MM.1S (cell line): ENCODE data around the gene GDF11.

Source experiments
- DNase-seq: peaks from one replicate; pipeline ENCODE4 v3.0.0-alpha.2; 2015
- H2AFZ ChIP-seq: fragments of 300-600 bp; sonication (generic); 2 replicates; pipeline ENCODE4 v1.6.0; 2016; ENCODE audit warnings: antibody characterized with exemption, low read length
- H3F3A ChIP-seq: fragments of 300-600 bp; sonication (generic); 2 replicates; pipeline ENCODE4 v1.6.1; 2016; ENCODE audit warnings: mild to moderate bottlenecking, antibody characterized with exemption, low read length, moderate library complexity, mixed read lengths; ENCODE audit not compliant: insufficient read depth
- H3K27ac ChIP-seq: fragments of 300-600 bp; sonication (generic); 2 replicates; pipeline ENCODE4 v1.5.1; 2016; ENCODE audit warnings: mild to moderate bottlenecking, low read length
- H3K27me3 ChIP-seq: fragments of 300-600 bp; sonication (generic); replicated peaks from 2 replicates; pipeline ENCODE4 v1.6.0; 2016; ENCODE audit warnings: low read length; ENCODE audit not compliant: insufficient read depth
- H3K36me3 ChIP-seq: fragments of 300-600 bp; sonication (generic); replicated peaks from 2 replicates; pipeline ENCODE4 v1.6.1; 2016; ENCODE audit warnings: mild to moderate bottlenecking, low read length, mixed read lengths; ENCODE audit not compliant: insufficient read depth
- H3K4me1 ChIP-seq: fragments of 300-600 bp; sonication (generic); 2 replicates; pipeline ENCODE4 v1.6.1; 2016; ENCODE audit warnings: low read length, mixed read lengths
- H3K4me2 ChIP-seq: fragments of 300-600 bp; sonication (generic); 2 replicates; pipeline ENCODE4 v1.6.0; 2016; ENCODE audit warnings: low read depth, low read length
- H3K4me3 ChIP-seq: fragments of 300-600 bp; sonication (generic); 2 replicates; pipeline ENCODE4 v1.5.1; 2016; ENCODE audit warnings: low read length, mixed read lengths
- H3K79me2 ChIP-seq: fragments of 300-600 bp; sonication (generic); 2 replicates; pipeline ENCODE4 v1.6.1; 2016; ENCODE audit warnings: mixed run types, low read length, mixed read lengths
- H3K9ac ChIP-seq: fragments of 300-600 bp; sonication (generic); 2 replicates; pipeline ENCODE4 v1.6.1; 2016; ENCODE audit warnings: low read length, mixed read lengths
- H3K9me2 ChIP-seq: fragments of 300-600 bp; sonication (generic); replicated peaks from 2 replicates; pipeline ENCODE4 v1.6.1; 2016; ENCODE audit warnings: mild to moderate bottlenecking, low read length, mixed read lengths; ENCODE audit not compliant: insufficient read depth
- H3K9me3 ChIP-seq: fragments of 300-600 bp; sonication (generic); replicated peaks from 2 replicates; pipeline ENCODE4 v1.6.1; 2016; ENCODE audit warnings: mild to moderate bottlenecking, low read length, mixed read lengths; ENCODE audit not compliant: insufficient read depth
- H4K20me1 ChIP-seq: fragments of 300-600 bp; sonication (generic); 2 replicates; pipeline ENCODE4 v1.6.1; 2016; ENCODE audit warnings: mild to moderate bottlenecking, low read length, moderate library complexity, mixed read lengths; ENCODE audit not compliant: insufficient read depth
- EZH2 ChIP-seq: fragments of 300-600 bp; sonication (generic); optimal IDR thresholded peaks from 2 replicates; pipeline ENCODE3; 2017; ENCODE audit warnings: low read depth, mild to moderate bottlenecking, antibody characterized with exemption, low read length, mixed read lengths
- EZH2phosphoT487 ChIP-seq: fragments of 300-600 bp; sonication (generic); IDR thresholded peaks from 2 replicates; pipeline ENCODE4 v1.6.1; 2018; ENCODE audit warnings: antibody characterized with exemption, low read length
- TF ChIP-seq, protein P1 (sequence below): fragments of 300-600 bp; sonication (generic); IDR thresholded peaks from 2 replicates; pipeline ENCODE4 v1.5.1; 2016; ENCODE audit warnings: antibody characterized with exemption, low read length, mixed read lengths

Gene GDF11

DNA sequence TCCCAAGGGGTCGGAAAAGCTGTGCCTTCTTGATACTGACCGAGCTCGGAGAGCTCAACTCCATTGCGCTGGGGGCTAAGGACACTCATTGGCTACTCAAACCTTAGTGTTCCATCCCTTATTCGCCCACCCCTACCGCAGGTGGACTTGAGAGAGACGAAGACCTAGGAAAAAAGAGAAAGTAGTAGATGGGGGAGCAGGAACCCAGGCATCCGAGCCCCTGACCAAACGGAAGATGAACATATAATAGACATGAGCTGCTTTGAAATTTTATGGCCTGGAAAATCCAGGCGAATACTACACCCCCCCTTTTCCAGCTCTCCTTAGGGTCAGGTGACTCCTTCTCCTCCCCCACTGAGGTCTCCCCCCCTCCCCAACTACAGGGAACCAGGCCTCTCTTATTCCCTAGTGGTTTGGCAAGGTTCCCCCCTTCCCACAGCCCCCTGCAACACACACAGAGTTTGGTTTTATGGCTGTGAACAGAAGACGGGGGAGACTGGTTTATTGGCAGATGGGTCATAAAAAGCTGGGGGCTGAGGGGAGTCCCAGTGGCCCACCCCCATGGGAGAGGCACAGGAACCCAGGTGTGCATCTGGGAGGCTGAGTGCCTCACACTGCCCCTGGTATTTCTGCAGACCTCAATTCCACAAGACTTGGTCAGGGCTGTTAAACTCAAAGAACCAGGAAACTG is 1.6 kb downstream of the GDF11 start:
- Histone ChIP-seq H3K27me3 (0 out of 2 replicates have a peak, but pooled peaks cover 4% of the 10 kb centered on the region), H3K9ac (peak overlapping the region; percentile 48; the same call in 1 of the 2 replicates), H3F3A (no peaks in the 10 kb centered on the region; the same call in none of the 2 replicates), H3K4me3 (peak overlapping the region; percentile 90), H3K79me2 (no peaks in the 10 kb centered on the region), H3K9me3 (no peaks in the 10 kb centered on the region), H3K4me1 (peaks cover 6% of the 10 kb centered on the region; the same call in 1 of the 2 replicates), H3K27ac (no peak overlapping the region), H2AFZ (peak overlapping the region; percentile 94; the same call in 1 of the 2 replicates), H3K36me3 (no peaks in the 10 kb centered on the region), H4K20me1 (no peaks in the 10 kb centered on the region), H3K9me2 (no peaks in the 10 kb centered on the region), H3K4me2 (peak overlapping the region; percentile 98)
- TF ChIP-seq, protein P1, sequence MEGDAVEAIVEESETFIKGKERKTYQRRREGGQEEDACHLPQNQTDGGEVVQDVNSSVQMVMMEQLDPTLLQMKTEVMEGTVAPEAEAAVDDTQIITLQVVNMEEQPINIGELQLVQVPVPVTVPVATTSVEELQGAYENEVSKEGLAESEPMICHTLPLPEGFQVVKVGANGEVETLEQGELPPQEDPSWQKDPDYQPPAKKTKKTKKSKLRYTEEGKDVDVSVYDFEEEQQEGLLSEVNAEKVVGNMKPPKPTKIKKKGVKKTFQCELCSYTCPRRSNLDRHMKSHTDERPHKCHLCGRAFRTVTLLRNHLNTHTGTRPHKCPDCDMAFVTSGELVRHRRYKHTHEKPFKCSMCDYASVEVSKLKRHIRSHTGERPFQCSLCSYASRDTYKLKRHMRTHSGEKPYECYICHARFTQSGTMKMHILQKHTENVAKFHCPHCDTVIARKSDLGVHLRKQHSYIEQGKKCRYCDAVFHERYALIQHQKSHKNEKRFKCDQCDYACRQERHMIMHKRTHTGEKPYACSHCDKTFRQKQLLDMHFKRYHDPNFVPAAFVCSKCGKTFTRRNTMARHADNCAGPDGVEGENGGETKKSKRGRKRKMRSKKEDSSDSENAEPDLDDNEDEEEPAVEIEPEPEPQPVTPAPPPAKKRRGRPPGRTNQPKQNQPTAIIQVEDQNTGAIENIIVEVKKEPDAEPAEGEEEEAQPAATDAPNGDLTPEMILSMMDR, result no peak
- no peak for TF ChIP-seq EZH2
- TF ChIP-seq EZH2phosphoT487, result no peak
- DNase-seq, result no peak

DNA sequence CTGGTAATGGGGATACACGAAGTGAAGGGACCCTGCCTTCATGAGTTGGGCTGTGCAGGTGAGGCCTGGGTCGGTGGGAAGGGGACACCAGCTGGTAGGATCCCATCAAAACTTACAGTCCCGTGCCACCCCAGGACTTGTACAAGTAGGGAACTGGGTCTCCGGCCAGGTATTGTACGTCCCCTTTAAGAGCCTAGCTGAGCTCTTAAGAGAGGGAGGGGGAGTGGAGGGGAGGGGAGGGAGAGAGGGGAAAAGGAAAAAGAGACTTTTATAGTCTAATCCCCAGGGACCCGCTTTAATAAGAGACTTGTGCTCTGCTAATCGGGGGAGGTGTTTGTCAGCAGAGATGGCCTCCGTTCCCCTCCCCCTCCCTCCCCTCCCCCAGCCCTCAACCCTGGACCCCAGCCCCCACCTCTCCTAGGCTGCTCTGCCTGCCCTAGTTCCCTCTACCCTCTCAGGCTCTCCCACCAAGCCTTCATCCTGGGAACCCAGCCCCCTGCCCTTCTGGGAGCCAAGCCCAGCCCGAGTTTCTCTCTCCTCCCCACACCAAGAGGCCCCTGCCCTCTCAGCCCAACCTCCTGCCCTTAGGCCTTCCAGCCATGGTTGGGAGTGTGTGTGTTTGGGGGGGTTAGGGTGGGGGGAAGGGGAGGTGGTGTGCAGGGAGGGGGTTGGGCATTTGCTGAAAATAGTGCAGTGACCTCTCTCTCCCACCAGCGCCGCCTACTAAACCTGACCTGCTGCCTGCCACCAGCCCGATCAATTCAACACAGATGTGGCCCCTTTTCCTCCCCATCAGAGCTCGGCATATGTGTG is 2.6 kb downstream of the GDF11 start:
- Histone ChIP-seq H3K27me3 (0 out of 2 replicates have a peak, but pooled peaks cover 4% of the 10 kb centered on the region), H3F3A (no peaks in the 10 kb centered on the region; the same call in none of the 2 replicates), H4K20me1 (no peaks in the 10 kb centered on the region), H3K27ac (no peak overlapping the region), H3K4me2 (no peak overlapping the region), H3K4me3 (no peak overlapping the region), H3K9ac (no peak overlapping the region), H3K36me3 (no peaks in the 10 kb centered on the region), H2AFZ (no peak overlapping the region), H3K4me1 (peaks cover 6% of the 10 kb centered on the region; the same call in 1 of the 2 replicates), H3K9me3 (no peaks in the 10 kb centered on the region), H3K9me2 (no peaks in the 10 kb centered on the region), H3K79me2 (no peaks in the 10 kb centered on the region)
- TF ChIP-seq EZH2phosphoT487 (no peak), EZH2 (no peak)
- TF ChIP-seq, protein P1, result no peak
- no peak for DNase-seq

DNA sequence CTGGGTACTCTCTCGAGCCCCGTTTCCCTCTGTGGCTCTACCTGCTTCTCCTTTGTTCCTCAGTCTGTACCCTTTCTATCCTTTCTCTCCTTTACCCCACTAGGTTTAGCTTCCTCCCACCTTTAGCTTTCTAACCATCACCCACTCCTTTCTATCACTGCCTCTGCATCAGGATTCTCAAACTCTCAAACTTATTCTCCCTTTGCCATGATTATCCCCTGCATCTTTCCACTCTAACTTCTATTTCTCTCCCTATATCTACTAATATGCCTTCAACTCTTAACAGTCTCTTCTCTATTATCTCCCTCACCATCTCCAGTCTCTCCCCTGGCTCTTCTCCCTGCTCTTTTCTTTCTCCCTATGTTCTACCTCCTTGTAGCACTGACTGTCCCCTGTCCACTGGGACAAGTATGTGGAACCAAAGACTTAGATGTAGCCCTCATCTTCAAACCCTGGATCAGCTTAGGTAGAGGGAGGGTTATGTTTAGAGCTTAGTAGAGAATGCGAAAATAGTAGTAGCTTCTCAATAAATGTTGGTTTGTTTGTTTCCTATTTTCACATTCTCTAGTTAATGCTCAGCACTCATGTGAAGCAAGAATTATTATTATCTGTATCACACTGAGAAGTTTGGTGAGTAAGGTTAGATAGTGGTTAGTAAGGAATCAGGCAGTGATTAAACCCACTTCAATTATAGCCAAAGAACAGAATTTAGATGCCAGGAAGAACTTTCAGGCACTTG is 3.4 kb downstream of the GDF11 start:
- DNase-seq, result no peak
- no peaks in the 10 kb centered on the region for H3K79me2 ChIP-seq
- no peaks in the 10 kb centered on the region for H3K36me3 ChIP-seq
- no peak overlapping the region for H3K27ac ChIP-seq
- no peaks in the 10 kb centered on the region for H4K20me1 ChIP-seq
- H3K4me1 ChIP-seq, result peaks cover 6% of the 10 kb centered on the region; the same call in 1 of the 2 replicates
- TF ChIP-seq EZH2phosphoT487 (no peak), EZH2 (no peak)
- TF ChIP-seq, protein P1, result no peak
- H3K4me3 ChIP-seq, result no peak overlapping the region
- H2AFZ ChIP-seq, result no peak overlapping the region
- no peaks in the 10 kb centered on the region for H3K9me2 ChIP-seq
- H3K27me3 ChIP-seq, result 0 out of 2 replicates have a peak, but pooled peaks cover 4% of the 10 kb centered on the region
- H3K4me2 ChIP-seq, result no peak overlapping the region
- no peak overlapping the region for H3K9ac ChIP-seq
- no peaks in the 10 kb centered on the region for H3K9me3 ChIP-seq
- no peaks in the 10 kb centered on the region; the same call in none of the 2 replicates for H3F3A ChIP-seq
